ENCODE measurements around the gene MAP3K5.
"Not testable (repeated sequence)": the region's sequence is repeated elsewhere in the genome, so short reads cannot be mapped to it uniquely, and the experiment has no call there.

Gene MAP3K5

DNA sequence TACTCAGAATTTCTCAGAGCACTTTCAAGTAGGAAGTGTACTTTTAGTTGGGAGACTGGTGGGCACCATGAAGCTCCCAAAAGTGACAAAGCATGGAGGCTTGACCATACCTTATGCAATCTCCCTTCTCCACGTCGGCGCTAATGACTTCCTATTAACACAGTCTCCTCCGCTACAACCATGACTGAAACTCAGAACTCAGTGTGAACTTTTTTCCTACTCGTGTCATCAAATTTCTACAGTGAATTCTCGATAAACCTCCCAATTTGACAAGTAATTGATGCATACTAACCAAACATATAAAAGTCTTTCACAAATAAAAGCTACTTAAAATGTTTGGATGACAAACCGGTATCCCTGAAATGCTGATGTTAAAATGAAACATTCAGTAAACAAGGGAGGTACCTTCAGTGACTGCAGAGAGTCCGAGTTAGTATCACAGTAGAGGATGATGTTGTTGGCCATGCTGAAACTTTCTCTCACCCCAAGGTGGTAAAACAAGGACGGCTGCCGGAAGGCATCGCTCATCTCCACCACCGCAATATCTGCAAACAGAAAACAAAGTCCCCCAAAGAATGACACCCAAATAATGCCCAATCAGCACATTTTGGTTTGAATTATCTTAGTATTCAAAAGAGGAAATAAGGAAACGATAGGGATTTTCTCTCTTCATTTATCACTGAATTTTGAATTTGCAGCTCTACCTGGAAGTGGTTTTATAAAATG, 72.1 kb downstream of the MAP3K5 start:
- DNase-seq, result no peak

DNA sequence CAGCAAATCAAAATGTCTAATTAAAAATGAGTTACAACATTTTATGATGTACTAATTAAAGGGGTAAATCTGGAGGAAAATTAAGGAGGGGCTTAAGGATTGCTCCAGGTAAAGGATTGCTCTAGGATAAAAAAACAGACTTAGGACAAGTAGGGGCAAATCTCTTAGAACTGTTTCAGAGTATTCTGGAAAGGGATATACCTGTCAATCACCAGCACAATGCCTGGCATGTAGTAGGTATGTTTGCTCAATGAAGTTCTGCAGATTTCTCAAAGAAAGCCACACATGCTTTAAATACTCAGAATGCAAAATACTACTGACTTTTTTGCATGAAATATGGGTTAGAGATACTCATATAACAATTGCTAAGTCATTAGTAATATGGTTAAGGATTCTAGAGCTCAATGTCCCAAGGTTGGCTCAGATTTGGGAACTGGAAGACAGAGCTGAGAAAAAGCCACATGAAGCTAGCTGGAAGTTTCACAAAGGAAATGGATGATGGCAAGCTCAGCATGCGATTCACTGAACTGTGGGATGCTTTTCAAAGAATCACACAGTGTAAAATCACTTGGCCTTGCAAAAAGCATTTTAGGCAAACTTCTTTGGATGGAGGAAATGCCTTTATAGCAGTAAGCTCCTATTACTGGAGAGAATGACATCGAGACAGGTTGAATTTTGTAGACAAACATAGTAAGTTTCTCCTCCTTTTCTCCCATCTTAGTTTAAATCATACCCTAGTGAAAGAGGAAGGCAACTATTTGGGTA, 72.8 kb downstream of the MAP3K5 start:
- DNase-seq, result no peak

DNA sequence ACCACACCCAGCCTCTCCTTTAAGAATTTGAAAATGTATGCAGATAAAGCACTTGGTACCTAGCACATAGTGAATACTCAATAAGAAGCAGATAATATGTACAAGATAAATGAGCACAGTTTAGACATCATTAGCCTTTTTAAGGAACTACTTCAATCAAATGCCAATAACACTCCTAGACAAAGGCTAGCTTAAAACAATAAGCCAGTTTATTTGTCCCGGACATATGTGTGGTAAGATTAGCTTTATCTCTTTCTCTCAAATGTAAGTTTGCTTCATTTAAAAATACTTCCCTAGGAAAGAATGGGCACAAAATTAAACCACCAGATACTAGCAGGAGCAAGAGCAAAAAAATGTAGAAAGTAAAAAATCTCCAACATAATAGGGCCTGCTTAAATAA, 73.8 kb downstream of the MAP3K5 start:
- DNase-seq, result peak; percentile 81

DNA sequence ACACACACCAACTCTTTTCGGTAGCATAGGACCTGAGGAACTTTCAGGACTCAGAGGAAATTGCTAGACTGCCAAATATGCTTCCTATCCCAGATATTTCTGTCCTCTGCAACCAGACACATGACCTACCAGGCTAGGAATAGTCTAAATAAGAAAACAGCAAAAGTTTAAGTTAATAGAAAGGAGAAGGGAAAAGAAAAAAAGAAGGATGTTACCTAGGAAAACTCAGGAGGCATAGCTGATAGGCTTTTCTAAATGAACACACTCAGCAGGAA, 74.6 kb downstream of the MAP3K5 start:
- DNase-seq, result no peak

DNA sequence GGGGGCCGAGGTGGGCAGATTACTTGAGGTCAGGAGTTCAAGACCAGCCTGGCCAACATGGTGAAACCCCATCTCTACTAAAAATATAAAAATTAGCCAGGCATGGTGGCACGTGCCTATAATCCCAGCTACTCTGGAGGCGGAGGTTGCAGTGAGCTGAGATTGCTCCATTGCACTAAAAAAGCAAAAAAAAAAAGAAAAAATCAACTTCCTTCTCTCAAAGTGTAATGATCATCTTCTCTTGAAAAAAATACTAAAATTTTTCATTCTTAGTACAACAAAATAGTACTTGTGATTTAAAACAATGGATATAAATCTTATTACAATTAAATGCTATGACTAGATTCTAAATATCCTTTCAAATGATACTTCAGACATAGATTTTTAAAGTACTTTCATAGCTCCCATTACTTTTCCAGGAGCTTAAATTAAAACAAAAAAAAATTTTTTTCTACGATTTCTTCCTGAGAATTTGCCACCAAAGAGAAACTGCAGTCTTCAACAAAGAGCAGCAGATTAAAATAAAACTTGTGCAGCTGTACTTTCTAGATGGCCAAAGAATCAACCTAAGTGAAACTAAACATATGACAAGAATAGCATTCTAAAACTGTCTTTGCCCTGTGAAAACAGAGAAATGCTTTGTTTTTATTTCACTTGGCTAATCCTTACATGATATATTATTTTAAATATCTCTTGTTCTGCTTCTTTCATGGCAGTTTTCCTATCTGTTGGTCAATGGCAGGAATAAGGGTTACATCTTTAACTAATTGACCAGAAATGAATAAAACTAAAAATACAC, 75.2 kb downstream of the MAP3K5 start:
- DNase-seq, result no peak

DNA sequence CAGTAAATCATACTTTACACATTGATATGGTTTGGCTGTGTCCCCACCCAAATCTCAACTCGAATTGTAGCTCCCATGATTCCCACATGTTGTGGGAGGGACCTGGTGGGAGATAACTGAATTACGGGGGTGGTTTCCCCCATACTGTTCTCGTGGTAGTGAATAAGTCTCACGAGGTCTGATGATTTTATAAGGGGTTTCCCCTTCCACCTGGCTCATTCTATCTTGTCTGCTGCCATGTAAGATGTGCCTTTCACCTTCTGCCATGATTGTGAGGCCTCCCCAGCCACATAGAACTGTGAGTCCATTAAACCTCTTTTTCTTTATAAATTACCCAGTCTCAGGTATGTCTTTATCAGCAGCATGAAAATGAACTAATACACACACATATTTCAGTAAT, 79.6 kb downstream of the MAP3K5 start:
- DNase-seq, result not testable (repeated sequence)

DNA sequence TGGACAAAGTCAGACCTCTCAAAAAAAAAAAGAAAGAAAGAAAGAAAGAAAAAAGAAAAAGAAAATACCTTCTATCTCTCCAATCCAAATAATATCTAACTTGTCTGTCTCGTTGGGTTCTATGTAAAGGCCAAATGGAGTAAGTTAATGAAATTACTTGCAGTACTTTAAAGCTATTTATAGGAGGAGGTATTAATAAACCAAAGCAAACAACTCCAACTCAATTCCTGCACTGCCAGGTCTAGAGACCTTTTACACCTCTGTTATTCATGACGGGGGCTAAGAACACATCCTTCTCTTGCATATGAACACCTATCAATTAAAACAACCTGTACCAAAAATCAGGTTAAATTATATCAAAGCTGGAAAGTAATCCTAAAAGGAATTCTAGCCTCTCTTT, 80.6 kb downstream of the MAP3K5 start:
- DNase-seq, result no peak

DNA sequence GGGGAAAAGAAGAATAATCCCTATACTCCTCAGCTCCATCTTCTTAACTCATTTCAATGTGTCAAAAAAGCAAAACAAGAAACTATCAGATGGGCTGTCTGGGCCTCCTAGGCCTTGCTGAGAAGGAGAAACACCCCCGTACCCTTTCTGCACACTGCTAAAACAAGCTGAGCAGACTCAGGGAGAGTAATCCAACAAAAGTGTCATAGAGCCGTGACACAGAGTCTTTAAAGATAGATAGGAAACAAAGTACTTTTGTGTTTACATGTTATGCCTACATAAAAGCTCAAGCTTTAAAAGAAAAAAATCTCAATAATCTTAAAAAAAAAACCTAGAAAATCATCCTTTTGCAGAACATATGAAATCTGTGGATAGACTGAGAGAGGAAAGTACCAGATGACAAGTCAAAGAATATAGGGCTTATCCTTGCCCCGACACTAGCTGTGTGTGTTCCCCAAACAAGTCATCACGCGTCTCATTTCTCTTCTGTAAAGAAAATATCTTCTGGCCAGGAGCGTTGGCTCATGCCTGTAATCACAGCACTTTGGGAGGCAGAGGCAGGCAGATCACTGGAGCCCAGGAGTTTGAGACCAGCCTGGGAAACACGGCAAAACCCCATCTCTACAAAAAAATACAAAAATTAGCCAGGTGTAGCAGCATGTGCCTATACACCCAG, 81.3 kb downstream of the MAP3K5 start:
- DNase-seq, result no peak

DNA sequence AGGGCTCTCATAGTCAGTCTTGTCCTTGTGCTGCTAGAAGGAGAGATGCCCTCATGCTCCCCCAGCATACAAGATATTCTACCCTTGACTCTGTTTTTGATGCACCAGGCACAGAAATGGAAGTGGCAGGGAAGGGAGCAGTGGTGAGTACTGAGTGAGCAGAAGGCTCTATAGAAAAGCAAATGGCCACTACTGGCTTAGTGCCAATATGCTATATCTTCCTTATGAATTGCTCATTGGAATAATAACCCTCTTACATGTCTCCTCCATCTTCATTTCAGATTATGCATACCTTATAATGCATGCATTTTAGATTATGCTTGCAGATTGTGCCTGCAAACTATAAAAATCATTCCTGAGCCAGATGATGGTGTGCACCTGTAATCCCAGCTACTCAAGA, 82.8 kb downstream of the MAP3K5 start:
- no peak for DNase-seq

DNA sequence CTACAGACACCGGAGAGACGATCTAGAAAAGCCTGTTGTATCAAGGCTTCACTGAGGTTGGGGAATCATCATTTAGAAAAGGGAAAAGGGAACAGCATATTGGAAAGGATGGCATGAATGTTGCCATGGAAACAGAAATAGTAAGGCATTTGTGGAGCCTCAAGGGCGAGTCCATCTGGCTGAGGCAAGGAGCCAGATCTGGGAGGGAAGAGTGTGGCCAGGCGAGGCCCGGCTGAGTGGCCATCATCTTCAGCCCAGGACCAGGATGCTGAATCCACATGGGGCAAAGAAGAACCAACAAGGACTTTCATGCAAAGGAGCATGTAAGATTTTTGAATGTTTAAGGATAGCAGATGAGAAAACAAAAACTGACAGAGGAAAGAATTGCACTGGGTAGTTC, 85.8 kb downstream of the MAP3K5 start:
- no peak for DNase-seq

DNA sequence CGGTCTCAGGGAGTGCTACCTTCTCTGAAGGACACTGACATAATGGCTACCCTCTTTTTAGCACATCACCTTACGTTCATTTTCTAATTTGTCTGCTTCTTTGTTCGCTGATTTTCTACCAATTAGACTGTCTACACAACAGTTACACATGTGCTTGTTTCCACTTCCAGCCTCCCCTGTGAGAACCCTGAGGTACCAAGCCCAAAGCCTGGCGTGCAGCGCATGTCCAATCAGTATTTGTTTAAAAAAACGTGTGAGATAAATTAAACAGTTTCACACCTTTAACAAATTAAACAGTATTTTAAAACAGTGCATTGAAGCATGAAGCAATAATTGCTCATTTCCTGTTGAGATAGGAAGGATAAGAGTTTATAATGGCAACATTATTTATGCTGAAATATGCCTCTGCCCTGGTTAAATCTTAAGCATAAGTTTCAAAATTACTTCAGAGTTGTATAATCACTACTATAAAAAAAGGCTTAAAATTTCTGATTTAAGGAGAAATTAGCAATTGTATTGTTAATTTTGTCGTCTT, 88.9 kb downstream of the MAP3K5 start:
- peak; percentile 39 for DNase-seq

DNA sequence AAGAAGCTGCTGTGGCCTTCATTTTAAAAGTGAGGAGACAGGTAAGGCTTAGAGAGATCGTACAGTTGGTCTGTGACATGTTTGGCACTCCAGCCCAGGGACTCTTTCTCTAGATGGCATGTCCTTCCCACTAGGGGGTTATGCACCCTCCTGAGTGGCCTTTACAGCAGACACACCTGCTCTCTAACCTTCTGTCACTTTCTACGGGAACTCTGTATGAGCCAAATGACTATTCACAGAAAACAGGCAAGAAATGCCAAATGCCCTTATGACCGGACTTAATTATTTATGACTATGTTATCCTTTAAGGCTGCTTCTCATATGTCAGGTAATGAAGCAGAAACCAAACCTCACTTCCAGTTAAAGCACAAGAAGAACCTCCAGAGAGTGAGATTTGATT, 91.2 kb downstream of the MAP3K5 start:
- DNase-seq, result no peak

DNA sequence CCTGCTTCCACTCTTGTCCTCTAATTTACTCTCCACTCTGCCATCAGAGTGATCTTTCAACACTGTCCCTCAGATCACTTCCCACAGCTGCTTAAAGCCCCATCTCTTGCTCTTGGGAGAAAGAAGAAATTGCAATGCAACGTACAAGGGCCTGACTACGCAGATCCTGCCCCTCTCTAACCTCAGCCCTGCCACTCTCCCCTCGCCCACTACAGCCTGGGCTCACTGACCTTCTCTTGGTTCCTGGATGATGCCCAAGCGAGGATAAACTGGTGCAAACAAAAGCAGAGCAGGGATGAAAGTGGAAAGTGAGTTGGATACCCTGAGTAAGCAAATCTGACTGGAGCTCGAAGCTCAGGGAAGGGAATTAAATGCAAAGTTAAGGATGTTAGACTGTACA, 92.9 kb downstream of the MAP3K5 start:
- no peak for DNase-seq

DNA sequence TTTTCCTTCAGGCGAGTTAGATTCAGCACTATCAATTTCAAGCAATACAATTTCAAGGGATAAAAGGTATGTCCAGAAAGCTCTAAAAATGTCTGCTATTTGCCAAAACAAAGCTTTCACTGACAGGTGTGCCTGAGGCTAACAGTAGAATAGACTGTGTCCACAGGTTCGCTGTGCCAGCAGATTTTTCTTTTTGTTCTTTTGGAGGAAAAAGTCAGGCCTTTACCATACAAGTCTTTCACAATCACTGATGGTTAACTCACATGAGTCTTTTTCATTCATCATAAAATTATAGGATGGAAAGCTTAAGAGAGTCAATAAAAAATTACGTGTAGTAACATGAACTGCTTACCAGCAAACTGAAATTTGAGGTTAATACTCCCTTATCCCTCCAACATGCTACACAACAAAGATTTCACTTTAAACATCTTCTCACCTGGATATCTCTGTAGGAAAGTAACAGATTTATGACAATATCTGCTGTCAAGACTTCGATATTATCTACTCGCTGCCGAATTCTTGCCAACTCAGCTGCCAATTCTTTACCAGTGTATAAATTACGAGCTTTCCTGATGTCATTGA, 95.4 kb downstream of the MAP3K5 start:
- DNase-seq, result no peak

DNA sequence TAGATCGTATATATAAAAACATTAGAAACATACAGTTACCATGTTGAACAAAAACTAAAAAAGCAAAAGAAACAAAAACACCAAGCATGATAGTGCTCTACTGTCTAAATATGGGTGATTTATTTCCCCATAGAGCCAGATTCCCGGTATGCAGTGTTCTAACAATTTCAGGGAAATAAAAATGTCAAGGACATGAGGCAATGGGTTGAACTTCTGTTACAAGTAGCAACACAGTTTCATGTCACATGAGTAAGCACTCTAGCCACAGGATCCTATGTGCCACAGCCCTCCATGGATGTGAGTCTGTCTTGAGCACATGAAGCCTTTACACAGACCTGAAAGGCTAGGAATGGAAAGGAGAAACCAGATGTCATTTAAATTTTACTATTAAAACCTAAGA, 96.0 kb downstream of the MAP3K5 start:
- peak; percentile 45 for DNase-seq

DNA sequence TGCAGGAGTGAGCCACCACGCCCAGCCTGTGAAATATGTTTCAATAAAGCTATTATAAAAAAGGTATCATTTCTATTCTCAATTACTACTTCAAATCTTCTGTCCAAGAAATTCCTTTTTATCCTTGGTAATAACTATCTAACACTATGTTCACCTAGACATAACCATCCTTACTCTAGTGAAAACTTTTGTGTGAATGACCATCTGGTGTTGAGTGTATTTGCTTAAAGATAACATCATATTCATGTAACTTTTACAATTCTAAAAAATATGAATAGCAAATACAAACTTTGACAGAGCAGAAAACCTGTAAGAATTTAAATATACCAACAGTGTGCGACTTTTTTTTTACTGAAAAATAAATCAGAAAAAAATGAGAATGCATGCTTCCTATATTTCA, 96.9 kb downstream of the MAP3K5 start:
- no peak for DNase-seq

DNA sequence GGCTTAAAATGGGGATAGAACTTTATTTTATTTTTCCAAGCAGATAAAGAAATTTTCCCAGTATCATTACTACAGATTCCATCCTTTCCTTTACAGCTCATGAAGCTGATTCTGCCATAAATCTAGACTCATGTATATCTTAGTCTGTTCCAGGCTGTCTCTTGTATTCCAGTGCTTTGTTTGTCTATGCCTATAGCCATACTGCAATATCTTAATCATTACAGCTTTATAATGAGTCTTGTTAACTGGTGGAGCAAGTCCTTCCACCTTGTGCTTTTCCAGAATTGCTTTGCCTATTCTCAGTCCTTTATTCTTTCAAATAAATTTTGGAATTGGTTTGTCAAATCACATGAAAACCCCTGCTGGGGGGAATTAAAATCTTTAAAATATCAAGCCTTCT, 99.2 kb downstream of the MAP3K5 start:
- no peak for DNase-seq

DNA sequence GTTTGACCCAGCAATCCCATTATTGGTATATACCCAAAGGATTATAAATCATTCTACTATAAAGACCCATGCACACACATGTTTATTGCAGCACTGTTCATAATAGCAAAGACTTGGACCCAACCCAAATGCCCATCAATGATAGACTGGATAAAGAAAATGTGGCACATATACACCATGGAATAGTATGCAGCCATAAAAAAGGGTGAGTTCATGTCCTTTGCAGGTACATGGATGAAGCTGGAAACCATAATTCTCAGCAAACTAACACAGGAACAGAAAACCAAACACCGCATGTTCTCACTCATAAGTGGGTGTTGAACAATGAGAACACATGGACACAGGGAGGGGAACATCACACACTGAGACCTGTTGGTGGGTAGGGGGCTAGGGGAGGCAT, 104.4 kb downstream of the MAP3K5 start:
- not testable (repeated sequence) for DNase-seq

DNA sequence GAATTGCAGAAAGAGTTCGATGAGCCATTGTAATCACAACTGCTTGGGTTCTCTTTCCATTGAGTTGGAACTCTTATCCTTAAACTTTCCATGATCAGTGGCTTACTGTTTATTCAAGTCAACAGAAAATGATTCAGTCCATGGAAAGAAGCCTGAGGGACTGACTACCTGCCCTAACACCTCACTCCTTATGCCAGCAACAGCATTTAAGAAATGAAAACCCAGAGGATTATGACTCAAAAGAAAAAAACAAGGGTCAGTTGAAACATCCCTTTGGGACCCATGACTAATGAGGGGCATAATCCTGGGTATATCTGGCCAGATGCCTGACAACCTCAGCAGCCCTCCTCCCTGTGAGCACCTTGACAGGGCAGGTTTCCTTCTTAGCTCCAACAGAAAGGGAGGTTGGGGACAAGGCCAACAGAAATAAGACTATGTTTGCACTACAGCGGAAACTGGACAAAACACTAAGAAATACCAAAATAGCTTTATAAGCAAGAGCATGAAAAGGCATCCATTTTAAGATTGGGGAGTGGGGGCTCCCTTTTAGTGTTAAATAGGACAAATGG, 106.7 kb downstream of the MAP3K5 start:
- no peak for DNase-seq

DNA sequence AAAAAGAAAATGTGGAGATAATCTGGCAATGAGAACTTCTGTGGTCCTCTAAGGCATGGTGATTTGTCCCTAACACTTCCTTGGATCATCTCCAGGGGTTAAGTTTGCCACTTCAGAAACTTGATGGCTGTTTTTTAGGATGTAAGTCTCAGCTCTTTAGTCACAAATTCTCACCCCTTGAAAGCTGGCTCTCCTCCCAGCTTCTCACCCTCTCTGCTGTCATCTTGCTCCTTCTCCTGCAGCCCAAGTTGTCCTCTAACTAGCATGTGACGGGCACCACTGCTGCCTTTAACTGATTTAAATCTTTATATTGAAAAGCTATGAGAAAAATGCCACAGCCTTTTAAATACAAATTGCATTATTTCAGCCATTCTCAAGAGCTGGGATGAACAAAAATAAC, 107.8 kb downstream of the MAP3K5 start:
- DNase-seq, result no peak

DNA sequence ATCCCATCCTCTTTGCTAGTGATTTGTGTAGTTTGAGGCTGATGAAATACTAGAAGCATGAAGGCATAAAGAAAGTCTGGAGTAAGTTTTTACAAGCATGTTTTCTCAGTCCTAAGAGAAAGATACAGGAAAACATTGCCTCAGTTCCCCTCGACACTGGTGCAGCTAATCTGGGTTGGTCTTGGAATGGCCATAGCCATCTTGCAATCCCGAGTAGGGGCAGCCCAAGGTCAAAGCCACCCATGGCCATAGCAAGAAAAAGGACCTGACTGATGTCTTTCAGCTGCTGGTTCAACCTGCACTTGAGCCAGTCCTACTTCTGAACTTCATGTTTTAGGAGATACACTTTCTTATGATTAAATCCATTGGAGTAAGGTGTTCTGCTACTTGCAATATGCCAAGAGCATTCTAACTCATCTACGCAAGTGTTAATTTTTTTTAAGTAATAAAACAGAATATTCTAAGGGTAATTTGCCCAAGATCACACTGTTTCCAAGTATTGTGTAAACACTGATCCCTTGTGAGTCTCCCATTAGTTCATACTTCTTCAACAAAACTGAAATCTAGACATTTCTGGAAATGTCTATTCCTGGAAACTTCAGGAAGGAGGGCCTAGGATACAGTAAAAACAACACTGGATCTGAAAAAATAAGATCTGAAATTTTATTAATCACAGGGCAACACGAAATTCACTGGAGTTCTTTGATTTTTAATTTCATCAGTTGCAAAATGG, 108.9 kb downstream of the MAP3K5 start:
- DNase-seq, result no peak

DNA sequence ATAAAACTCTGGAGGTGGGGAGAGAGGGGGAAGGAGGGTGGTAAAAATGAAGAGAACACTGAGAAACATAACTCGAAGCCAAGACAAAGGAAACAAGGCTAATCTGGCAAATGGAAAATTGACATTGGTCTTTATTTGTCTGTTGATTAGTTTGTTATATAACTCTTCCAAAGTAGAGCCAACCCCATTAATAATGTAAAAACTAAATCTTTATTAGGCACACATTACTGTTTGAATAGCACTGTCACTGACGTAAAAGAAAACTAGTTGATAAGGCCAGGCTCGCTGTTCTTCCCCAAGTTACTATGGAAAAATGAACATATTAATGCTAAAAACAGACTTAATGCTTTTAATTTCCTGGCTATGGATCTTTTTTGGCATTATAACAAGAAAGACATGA, 110.0 kb downstream of the MAP3K5 start:
- no peak for DNase-seq

All from hematopoietic multipotent progenitor cell treated with erythropoietin and hydrocortisone succinate and interleukin-3 and kit ligand, for 6 days (in vitro differentiated cells).